DND-41 (cell line): ENCODE results near the gene AFG3L2.

Experiments
- ATAC-seq: fragments of 200-7000 bp; cut with Tn5 transposase; 3 replicates; pipeline ENCODE4 v1.9.1; 2021; ENCODE audit warnings: low read depth; ENCODE audit not compliant: insufficient read depth
- DNase-seq: peaks from one replicate; pipeline ENCODE4 v3.0.0-alpha.2; 2020
- H2AFZ ChIP-seq: 2 replicates; pipeline ENCODE4 v1.6.0; 2012; ENCODE audit warnings: low read depth, low read length
- H3K27ac ChIP-seq: 2 replicates; pipeline ENCODE4 v1.5.1; 2012; ENCODE audit warnings: low read length, inconsistent platforms
- H3K27me3 ChIP-seq: fragments of 200-600 bp; sonication (generic); 2 replicates; pipeline ENCODE4 v1.6.0; 2012; ENCODE audit warnings: low read length, mild to moderate bottlenecking, inconsistent platforms; ENCODE audit not compliant: insufficient read depth, poor library complexity
- H3K36me3 ChIP-seq: 2 replicates; pipeline ENCODE4 v1.5.1; 2012; ENCODE audit warnings: low read length, inconsistent platforms; ENCODE audit not compliant: insufficient read depth
- H3K4me1 ChIP-seq: 2 replicates; pipeline ENCODE4 v1.5.1; 2012; ENCODE audit warnings: mild to moderate bottlenecking, low read length; ENCODE audit not compliant: insufficient read depth
- H3K4me2 ChIP-seq: 2 replicates; pipeline ENCODE4 v1.6.0; 2012; ENCODE audit warnings: mild to moderate bottlenecking, moderate library complexity, low read length, inconsistent platforms; ENCODE audit not compliant: insufficient read depth
- H3K4me3 ChIP-seq, 2 experiments: fragments of 200-600 bp in 1 of 2; shearing (Covaris generic) in 1 of 2; 2 replicates each; pipeline ENCODE4 v1.5.1; 2012 to 2016; ENCODE audit warnings: inconsistent platforms in 2 of 2, low read length in 2 of 2, mild to moderate bottlenecking in 2 of 2, low read depth in 1 of 2, moderate library complexity in 1 of 2
- H3K79me2 ChIP-seq: 2 replicates; pipeline ENCODE4 v1.6.0; 2012; ENCODE audit warnings: low read length, inconsistent platforms; ENCODE audit not compliant: insufficient read depth
- H3K9ac ChIP-seq: 2 replicates; pipeline ENCODE4 v1.6.0; 2012; ENCODE audit warnings: low read depth, mild to moderate bottlenecking, inconsistent platforms, low read length, moderate library complexity
- H3K9me3 ChIP-seq: 2 replicates; pipeline ENCODE4 v1.5.1; 2012; ENCODE audit warnings: low read length, moderate library complexity, mild to moderate bottlenecking, inconsistent platforms; ENCODE audit not compliant: insufficient read depth, severe bottlenecking
- H4K20me1 ChIP-seq: 2 replicates; pipeline ENCODE4 v1.6.0; 2012; ENCODE audit warnings: low read length; ENCODE audit not compliant: insufficient read depth
- CTCF ChIP-seq: IDR thresholded peaks from 2 replicates; pipeline ENCODE4 v1.5.1; 2012; ENCODE audit warnings: borderline replicate concordance, low read length, moderate library complexity, mild to moderate bottlenecking; ENCODE audit not compliant: poor library complexity, severe bottlenecking; ENCODE audit errors: extremely low read depth
- EZH2 ChIP-seq: IDR thresholded peaks from 3 replicates; pipeline ENCODE4 v1.6.1; 2012; ENCODE audit warnings: borderline replicate concordance, low read depth, mild to moderate bottlenecking, moderate library complexity, low read length, inconsistent platforms; ENCODE audit not compliant: severe bottlenecking

Gene AFG3L2

GRCh38 chr18:12287131-12287681 lies 89.8 kb downstream of the AFG3L2 start:
- ATAC-seq (no peak), DNase-seq (no peak)
- no peaks in the 10 kb centered on the region for H4K20me1 ChIP-seq
- no peak overlapping the region for H2AFZ ChIP-seq
- no peaks in the 10 kb centered on the region for H3K36me3 ChIP-seq
- H3K9me3 ChIP-seq, result no peaks in the 10 kb centered on the region
- TF ChIP-seq CTCF, result no peak
- no peak for TF ChIP-seq EZH2
- no peaks in the 10 kb centered on the region for H3K27me3 ChIP-seq
- no peaks in the 10 kb centered on the region for H3K4me1 ChIP-seq
- no peaks in the 10 kb centered on the region for H3K79me2 ChIP-seq
- H3K27ac ChIP-seq, result no peak overlapping the region
- H3K4me3 ChIP-seq, result no peak overlapping the region
- H3K4me2 ChIP-seq, result no peak overlapping the region
- no peak overlapping the region for H3K9ac ChIP-seq

DNA sequence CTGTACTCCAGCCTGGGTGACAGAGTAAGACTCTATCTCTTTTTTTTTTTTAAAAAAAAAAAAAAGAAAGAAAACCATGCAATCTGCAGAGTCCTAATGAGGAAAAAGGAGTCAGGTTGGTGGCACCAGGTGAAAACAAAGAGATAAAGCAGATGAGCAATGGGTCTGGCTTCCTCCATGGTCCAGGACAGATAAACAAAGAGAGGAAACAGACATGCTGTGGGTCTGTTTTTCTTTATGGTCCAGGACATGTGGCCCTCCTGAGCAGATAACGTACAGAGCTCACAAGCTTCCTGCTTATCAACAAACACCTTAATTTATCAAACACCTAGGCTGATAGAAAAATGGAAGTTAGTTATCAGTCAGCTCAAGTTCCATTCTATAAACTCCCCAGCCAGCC lies 93.4 kb downstream of the AFG3L2 start:
- H3K4me2 ChIP-seq, result no peak overlapping the region
- DNase-seq, result no peak
- no peak overlapping the region for H3K27ac ChIP-seq
- H3K4me1 ChIP-seq, result no peaks in the 10 kb centered on the region
- H4K20me1 ChIP-seq, result no peaks in the 10 kb centered on the region
- no peaks in the 10 kb centered on the region for H3K27me3 ChIP-seq
- H2AFZ ChIP-seq, result no peak overlapping the region
- no peaks in the 10 kb centered on the region for H3K9me3 ChIP-seq
- ATAC-seq, result no peak
- no peaks in the 10 kb centered on the region for H3K36me3 ChIP-seq
- no peak overlapping the region for H3K4me3 ChIP-seq
- H3K79me2 ChIP-seq, result no peaks in the 10 kb centered on the region
- H3K9ac ChIP-seq, result no peak overlapping the region
- TF ChIP-seq CTCF (no peak), EZH2 (no peak)

GRCh38 chr18:12283256-12283655 lies 93.8 kb downstream of the AFG3L2 start:
- DNase-seq (no peak), ATAC-seq (no peak; the same call in 2 of the 3 replicates)
- no peak overlapping the region for H2AFZ ChIP-seq
- no peak overlapping the region for H3K9ac ChIP-seq
- no peaks in the 10 kb centered on the region for H4K20me1 ChIP-seq
- H3K4me2 ChIP-seq, result no peak overlapping the region
- H3K4me1 ChIP-seq, result no peaks in the 10 kb centered on the region
- H3K36me3 ChIP-seq, result no peaks in the 10 kb centered on the region
- H3K27ac ChIP-seq, result no peak overlapping the region
- no peaks in the 10 kb centered on the region for H3K79me2 ChIP-seq
- H3K9me3 ChIP-seq, result no peaks in the 10 kb centered on the region
- H3K27me3 ChIP-seq, result no peaks in the 10 kb centered on the region
- TF ChIP-seq CTCF (peak; percentile 13), EZH2 (no peak)
- H3K4me3 ChIP-seq, result no peak overlapping the region

DNA sequence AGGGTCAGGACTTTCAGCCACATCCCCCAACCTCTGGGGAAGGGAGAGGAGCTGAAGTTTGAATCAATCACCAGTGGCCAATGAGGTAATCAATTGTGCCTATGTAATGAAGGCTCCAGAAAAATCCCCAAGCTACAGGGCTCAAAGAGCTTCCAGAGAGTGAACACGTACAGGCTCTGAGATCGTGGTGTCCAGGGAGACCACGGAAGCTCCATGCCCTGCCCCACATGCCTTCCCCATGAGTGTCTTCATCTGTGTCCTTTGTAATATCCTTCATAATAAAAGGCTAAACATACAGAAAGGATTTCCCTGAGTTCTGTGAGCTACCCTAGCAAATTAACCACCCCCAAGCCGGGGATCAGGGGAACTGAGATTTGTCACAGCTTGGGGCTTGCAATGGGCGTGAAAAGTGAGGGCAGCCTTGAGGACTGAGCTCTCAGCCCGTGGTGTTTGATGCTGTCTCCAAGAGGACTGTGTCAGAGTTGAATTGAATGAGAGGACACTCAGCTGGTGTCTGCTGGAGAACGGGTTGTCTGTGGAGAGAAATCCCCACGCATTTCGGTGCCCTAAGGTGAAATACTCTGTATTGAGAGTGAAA lies 94.5 kb downstream of the AFG3L2 start:
- no peak for ATAC-seq

More for the DNA sequence above, 94.5 kb downstream of the AFG3L2 start:
- no peak overlapping the region for H3K4me3 ChIP-seq
- H3K27me3 ChIP-seq, result no peaks in the 10 kb centered on the region
- TF ChIP-seq CTCF, result no peak
- no peak for TF ChIP-seq EZH2
- no peak overlapping the region for H3K4me2 ChIP-seq
- no peak for DNase-seq
- no peak overlapping the region for H2AFZ ChIP-seq
- H3K79me2 ChIP-seq, result no peaks in the 10 kb centered on the region
- H3K27ac ChIP-seq, result no peak overlapping the region
- no peaks in the 10 kb centered on the region for H3K9me3 ChIP-seq
- no peaks in the 10 kb centered on the region for H4K20me1 ChIP-seq
- H3K4me1 ChIP-seq, result no peaks in the 10 kb centered on the region
- no peak overlapping the region for H3K9ac ChIP-seq
- no peaks in the 10 kb centered on the region for H3K36me3 ChIP-seq
